GM19452 (cell line): ENCODE results near the gene BRWD1.
A peak's percentile ranks its signal among the peaks of the same experiment; 100 is the strongest.

Experiments used
- ATAC-seq: cut with Tn5 transposase; IDR thresholded peaks from one replicate; pipeline ENCODE4 v1.9.1; 2021; ENCODE audit not compliant: unreplicated experiment

BRWD1 gene

DNA sequence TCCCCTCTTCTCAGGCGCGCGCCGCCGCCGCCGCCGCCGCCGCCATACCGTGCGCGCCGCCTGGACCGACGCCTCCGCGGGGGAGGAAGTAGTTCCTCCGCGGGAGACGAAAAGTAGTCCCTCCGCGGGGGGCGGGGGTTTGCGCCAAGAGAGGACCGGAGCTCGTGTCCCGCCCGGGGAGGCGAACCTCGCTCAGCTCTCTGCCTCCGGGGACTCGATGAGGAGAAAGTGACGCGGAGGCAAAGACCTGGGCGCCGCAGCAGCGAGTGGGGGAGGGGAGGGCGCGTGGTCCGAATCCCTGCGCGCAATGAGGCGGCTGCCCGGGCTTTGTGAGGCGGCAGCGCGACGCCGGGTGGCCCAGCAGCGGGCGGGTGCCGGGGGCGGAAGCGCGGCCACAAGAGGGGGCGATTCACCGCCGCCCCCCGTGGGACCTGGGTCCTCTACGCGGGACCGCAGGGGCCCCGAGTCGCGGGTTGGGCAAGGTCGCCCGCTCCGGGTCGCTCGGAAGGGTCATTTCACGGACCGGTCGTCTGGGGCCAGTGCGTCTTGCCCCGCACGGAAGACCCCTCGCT, at the start of gene BRWD1:
TSS of gene BRWD1 (minus strand) at position 62 of the 572 bp plus-strand sequence. CDS start 141 bp downstream, outside the sequence.
- ATAC-seq, result peak; percentile 50

- ATAC-seq, result no peak
Observed at GRCh38 chr21:39362733-39363132, 49.3 kb upstream of the BRWD1 start.

GRCh38 chr21:39359382-39359781, 46.0 kb upstream of the BRWD1 start:
- ATAC-seq, result no peak

DNA sequence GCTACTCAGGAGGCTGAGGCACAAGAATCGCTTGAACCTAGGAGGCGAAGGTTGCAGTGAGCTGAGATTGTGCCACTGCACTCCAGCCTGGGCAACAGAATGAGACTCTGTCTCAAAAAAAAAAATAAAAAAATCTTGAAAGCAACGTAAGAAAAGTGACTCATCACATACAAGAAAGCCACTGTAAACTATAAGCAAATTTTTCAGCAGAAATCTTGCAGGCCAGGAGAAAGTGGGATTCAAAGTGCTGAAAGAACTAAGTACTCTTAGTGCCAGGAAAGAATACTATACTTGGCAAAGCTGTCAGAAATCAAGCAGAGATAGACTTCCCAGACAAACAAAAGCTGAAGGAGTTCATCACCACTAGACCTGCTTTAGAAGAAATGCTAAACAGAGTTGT, 39.9 kb upstream of the BRWD1 start:
- no peak for ATAC-seq

DNA sequence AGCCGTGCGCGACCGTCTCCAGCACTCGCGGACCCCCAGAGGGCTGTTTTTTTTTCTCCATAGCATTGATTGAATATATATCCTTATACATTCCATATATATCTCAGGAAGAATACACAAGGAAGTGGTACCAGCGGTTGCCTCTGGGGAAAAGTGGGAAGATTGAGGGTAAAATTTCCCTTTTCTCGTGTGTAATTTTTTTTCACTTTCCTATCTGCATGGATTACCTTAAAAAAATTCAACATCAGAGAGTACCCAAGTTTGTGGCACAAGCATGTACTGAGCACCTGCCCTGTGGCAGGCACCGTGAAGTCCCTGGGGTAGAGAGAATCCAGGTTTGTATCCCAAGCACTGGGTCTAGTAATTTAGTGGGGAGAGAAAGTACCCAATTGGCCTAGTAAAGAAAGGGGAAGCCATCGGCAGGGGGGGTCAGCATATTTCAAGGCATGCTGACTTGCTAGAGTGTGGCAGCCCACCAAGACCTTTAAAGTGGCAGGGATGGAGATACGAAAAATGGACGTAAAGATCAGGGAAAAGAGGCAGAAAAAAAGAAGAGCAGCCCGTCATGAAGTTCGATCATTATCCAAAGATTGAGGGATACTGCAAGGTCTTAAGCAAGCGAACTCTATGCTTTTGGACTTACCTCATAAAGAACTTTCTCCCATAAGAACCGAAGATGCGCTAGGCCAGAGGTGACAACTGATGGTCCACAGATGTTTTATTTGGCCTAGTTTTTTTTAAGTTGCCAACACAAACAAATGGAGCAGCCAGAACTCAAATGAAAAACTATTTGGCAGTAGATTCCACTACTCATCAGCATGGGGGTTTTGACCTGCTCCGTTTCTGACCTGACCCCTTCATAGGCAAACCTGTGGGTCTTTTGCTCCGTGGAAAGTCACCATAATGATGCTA, 36.9 kb upstream of the BRWD1 start:
- ATAC-seq, result no peak

DNA sequence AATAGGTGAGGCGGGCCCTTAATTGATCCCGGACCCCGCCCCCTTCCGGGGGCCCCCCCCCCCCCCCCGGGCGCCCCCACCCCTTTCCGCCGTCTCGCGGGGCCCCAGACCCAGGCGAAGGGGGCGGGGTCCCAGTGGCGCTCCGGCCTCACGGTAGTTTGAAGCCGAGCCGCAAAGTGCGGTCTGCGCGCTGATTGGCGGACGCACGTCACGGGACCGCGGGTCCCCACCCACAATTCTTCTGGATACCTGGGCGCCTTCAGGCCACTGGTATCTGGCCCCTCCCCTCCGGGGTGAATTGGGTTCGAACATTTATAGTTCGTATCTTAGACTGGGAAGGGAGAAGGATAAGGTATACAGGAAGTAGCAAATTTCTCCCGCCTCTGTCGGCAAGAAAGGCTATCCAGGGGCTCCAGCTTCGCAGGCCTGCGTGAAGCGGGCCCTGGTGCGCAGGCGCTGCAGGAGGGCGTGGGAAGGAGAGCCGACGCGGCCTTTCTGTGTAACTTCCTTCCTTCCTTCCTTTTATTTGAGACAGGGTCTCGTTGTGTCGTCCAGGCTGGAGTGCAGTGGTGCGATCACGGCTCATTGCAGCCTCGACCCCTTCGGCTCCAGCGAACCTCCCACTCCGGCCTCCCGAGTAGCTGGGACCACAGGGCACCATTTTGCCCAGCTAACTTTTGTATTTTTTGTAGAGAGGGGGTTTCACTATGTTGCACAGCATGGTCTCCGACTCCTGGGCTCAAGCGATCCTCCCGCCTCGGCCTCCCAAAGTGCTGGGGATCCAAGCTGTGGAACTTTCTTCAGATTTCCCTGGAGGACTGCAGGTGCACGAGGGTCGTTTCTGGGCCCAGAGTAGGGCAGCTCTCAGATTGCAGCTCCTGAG, 36.0 kb upstream of the BRWD1 start:
- peak; percentile 83 for ATAC-seq

DNA sequence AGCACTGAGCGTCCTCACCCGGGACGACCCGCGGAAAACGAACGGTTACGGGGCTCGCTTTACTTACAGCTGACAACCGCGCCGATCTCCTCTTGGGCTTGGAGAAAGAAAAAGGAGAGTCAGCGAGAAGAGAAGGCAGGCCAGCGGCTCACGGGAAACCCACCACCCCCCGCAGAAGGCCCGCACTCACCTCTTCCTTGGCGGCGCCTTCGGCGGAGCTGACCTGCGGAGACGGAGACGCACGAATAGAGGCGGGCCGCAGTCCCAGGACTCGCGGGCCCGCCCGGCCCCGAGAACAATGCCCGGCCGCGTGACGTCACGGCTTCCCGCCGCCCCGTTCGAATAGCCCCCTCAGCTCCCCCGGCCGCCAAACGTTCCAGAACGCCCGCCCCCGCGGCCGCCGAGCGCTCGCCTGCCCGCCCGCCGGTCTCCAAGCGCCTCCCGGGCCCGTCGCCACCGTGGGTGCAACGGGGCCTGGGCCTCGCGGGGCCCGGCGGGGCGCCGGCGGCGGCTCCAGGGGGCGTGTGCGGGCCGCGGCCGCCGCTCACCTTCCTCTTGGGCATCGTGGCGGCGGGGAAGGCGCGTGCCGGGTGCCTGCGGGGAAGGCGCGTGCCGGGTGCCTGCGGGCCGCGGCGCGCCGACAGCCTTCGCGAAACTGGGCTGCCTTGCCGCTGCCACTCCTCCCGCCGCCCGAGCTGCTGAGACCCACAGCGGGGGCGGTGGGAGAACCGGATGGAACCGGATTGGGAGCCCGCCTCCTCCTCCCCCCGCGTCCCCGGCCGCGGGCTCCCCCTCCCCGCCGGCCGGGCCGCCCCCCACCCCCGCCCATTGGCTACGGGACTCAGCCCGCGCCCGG, 35.2 kb upstream of the BRWD1 start, which contains the start of gene HMGN1:
TSS of gene HMGN1 (minus strand) at position 734 of the 856 bp plus-strand sequence. CDS start at position 563, 171 bp downstream.
- peak; percentile 54 for ATAC-seq

GRCh38 chr21:39348040-39348354, 34.6 kb upstream of the BRWD1 start:
- ATAC-seq, result peak; percentile 1

DNA sequence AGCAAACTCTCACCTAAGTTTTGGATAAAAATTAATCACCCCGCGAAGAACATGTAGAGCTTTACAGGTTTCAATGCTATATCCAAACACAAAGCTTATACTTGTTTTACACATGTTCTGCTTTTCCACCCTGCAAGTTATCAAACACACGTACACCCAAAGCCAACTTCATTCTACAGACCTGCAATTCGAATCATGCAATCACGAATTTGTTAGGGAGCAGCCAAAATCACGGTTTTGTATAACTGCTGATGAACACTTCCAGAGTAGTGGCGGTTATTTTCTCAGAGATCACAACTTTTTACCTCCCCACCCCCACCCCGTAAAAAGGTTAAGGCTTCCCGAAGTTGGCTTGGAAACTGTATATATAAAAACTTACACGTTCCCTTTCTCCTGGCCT, 34.1 kb upstream of the BRWD1 start:
- ATAC-seq, result no peak

GRCh38 chr21:39346671-39347331, 33.4 kb upstream of the BRWD1 start:
- ATAC-seq, result no peak

- no peak for ATAC-seq
Observed at GRCh38 chr21:39346206-39346605, 32.8 kb upstream of the BRWD1 start.

- ATAC-seq, result no peak
Observed at GRCh38 chr21:39345440-39345839, 32.0 kb upstream of the BRWD1 start.

- no peak for ATAC-seq
Observed at GRCh38 chr21:39344848-39345247, 31.4 kb upstream of the BRWD1 start.

GRCh38 chr21:39341249-39341923, 28.0 kb upstream of the BRWD1 start:
- no peak for ATAC-seq

- ATAC-seq, result no peak
Observed at GRCh38 chr21:39340687-39341086, 27.3 kb upstream of the BRWD1 start.

DNA sequence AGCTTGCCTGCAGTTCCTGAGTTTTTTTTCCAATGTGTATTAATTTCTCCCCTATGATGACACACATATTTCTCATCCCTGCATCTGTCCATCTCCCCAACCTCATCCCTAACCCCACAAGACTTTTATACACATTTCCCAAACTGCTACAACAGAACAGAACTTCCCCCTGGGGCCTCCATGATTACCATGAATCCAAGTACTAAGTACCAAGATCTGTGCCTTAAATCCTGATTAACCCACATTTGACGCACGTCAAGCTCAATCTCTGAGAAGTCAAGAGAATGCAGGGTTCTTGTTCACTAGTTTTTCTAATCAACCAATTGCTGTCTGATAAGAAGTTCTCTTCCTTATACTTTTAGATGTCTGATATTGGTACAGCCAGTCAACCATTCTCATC, 25.8 kb upstream of the BRWD1 start:
- ATAC-seq, result no peak

GRCh38 chr21:39336457-39337008, 23.1 kb upstream of the BRWD1 start:
- ATAC-seq, result no peak

DNA sequence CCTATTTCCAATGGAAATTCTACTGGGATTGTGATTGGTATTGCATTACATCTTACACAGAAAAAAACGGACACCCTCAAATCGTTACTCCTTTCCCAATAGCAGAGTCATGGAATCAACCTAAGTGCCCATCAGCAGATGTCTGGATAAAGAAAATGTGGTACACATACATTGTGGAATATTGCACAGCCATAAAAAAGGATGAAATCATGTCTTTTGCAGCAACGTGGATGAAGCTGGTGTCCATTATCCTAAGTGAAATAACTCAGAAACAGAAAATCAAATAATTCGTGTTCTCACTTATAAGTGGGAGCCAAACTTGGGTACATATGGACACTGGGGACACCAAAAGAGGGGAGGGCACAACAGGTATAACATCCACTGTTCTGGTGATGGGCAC, 21.2 kb upstream of the BRWD1 start:
- ATAC-seq, result no peak

DNA sequence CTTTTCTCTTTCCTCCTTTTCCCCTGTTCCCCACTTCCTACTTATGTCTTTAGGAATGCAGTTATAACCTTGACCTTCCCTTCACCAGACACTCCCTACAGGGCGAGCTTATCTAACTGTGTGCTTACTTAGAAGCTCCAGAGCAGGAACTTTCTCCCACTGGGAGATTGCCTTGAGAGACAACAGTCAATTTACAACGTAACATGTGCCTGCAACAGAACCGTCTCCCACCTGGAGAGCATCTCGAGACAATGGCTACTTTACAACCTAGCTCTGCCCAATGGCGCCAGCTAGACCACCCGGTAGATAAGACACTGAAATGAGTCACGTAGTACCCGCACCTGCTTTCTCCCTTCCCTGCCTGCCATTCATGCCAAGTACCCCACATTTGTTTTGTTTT, 18.7 kb upstream of the BRWD1 start:
- no peak for ATAC-seq
